Measurements from ENCODE around the gene SLC35B2. TPM values are rescaled to one million over a fixed set of nuclear protein-coding genes. Genes with fewer than 3 reads are reported as not detected.

Gene SLC35B2
- total RNA-seq, 2 experiments from 2014 or later, result 13.9 to 16.5 TPM

DNA sequence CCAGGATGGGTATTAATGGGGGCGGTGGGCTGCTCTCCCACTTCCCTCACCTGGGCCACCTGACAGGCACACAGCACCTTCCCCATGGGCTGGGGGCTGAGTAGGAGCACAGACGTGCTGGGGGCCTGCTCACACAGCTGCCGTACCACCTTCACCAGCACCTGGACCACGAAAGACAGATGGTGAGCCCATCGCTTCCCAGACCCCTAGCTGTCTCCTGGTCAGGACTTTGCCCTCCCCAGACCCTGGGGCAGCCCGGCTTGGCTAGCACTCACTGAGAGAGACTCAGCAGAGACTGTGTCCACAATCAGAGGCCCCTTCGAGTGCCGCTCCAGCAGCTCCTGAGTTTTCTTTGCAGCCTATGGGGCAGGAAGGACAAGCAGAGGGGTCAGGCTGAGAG lies 43.8 kb upstream of the SLC35B2 start:
- ChIA-PET CTCF (ENCODE audit: unreplicated experiment) (no interaction called here), POLR2A (no interaction called here)
- Histone ChIP-seq H3K36me3 (ENCODE audit: insufficient read depth, low read length) (peaks cover 60% of the 10 kb centered on the region), H3K79me2 (ENCODE audit: insufficient read depth, low read depth, low read length) (no peaks in the 10 kb centered on the region), H4K20me1 (ENCODE audit: insufficient read depth, low read length) (no peaks in the 10 kb centered on the region), H3K9me3 (ENCODE audit: low read length) (no peaks in the 10 kb centered on the region), H3K4me1 (ENCODE audit: insufficient read depth, low read length, poor library complexity, severe bottlenecking) (no peaks in the 10 kb centered on the region), H3K27ac (ENCODE audit: low read depth, low read length, poor library complexity, severe bottlenecking) (no peak overlapping the region), H3K4me2 (ENCODE audit: low read length) (no peak overlapping the region), H3K4me3 (ENCODE audit: low read depth, low read length, poor library complexity, severe bottlenecking) (no peak overlapping the region), H3K9me2 (ENCODE audit: insufficient read depth, low read length) (no peaks in the 10 kb centered on the region), H2AFZ (ENCODE audit: low read length) (no peak overlapping the region)
- DNase-seq (ENCODE audit: low spot score), result no peak
- TF ChIP-seq, protein P1, sequence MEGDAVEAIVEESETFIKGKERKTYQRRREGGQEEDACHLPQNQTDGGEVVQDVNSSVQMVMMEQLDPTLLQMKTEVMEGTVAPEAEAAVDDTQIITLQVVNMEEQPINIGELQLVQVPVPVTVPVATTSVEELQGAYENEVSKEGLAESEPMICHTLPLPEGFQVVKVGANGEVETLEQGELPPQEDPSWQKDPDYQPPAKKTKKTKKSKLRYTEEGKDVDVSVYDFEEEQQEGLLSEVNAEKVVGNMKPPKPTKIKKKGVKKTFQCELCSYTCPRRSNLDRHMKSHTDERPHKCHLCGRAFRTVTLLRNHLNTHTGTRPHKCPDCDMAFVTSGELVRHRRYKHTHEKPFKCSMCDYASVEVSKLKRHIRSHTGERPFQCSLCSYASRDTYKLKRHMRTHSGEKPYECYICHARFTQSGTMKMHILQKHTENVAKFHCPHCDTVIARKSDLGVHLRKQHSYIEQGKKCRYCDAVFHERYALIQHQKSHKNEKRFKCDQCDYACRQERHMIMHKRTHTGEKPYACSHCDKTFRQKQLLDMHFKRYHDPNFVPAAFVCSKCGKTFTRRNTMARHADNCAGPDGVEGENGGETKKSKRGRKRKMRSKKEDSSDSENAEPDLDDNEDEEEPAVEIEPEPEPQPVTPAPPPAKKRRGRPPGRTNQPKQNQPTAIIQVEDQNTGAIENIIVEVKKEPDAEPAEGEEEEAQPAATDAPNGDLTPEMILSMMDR (conservative IDR thresholded peaks at IDR 0.05; ENCODE audit: low read length), result no peak
- no peak for TF ChIP-seq EZH2phosphoT487 (IDR thresholded peaks at IDR 0.05; ENCODE audit: borderline replicate concordance, low read depth, low read length)
- intact Hi-C loops (cut with micrococcal nuclease; ENCODE audit: unreplicated experiment), result no loop called here
- BruUV-seq (replicated peaks), result no TSS peak

DNA sequence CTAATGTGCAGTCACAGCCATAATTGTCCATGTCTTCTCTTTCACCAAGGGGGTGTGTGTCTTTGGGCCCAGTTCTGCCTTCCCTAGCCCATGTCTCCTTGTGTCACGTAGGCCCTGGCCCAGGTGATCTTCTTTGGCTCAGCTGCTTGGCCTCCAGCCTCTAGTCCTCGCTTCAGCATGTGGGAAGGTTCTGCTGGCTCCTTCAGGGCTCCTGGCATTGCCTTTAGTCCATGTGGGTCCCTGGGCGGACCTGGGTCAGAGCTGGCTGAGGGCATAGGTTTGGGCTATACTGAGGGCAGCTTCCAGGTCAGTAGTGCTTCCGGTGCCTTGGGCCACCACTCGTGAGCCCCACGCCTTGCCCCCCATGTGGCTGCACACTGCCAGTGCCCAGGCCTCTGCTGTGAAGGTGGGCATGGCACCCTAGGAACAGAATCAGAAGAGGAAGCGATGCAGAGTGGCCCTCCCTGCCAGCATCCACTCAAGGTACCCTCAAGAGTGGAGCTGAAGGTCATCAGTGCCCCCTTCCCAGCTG lies 43.0 kb upstream of the SLC35B2 start:
- H3K27ac ChIP-seq (ENCODE audit: low read depth, low read length, poor library complexity, severe bottlenecking), result no peak overlapping the region
- H3K9me3 ChIP-seq (ENCODE audit: low read length), result no peaks in the 10 kb centered on the region
- CTCF ChIA-PET (ENCODE audit: unreplicated experiment), result no interaction called here
- no peak for DNase-seq (ENCODE audit: low spot score)
- intact Hi-C loops (cut with micrococcal nuclease; ENCODE audit: unreplicated experiment), result no loop called here
- no peak for TF ChIP-seq EZH2phosphoT487 (IDR thresholded peaks at IDR 0.05; ENCODE audit: borderline replicate concordance, low read depth, low read length)
- TF ChIP-seq, protein P1 (conservative IDR thresholded peaks at IDR 0.05; ENCODE audit: low read length), result no peak
- POLR2A ChIA-PET, result no interaction called here
- H2AFZ ChIP-seq (ENCODE audit: low read length), result no peak overlapping the region
- H3K4me1 ChIP-seq (ENCODE audit: insufficient read depth, low read length, poor library complexity, severe bottlenecking), result no peaks in the 10 kb centered on the region
- no peaks in the 10 kb centered on the region for H3K79me2 ChIP-seq (ENCODE audit: insufficient read depth, low read depth, low read length)
- H3K9me2 ChIP-seq (ENCODE audit: insufficient read depth, low read length), result no peaks in the 10 kb centered on the region
- no TSS peak for BruUV-seq (replicated peaks)
- H4K20me1 ChIP-seq (ENCODE audit: insufficient read depth, low read length), result no peaks in the 10 kb centered on the region
- no peak overlapping the region for H3K4me3 ChIP-seq (ENCODE audit: low read depth, low read length, poor library complexity, severe bottlenecking)
- H3K4me2 ChIP-seq (ENCODE audit: low read length), result no peak overlapping the region
- H3K36me3 ChIP-seq (ENCODE audit: insufficient read depth, low read length), result peaks cover 53% of the 10 kb centered on the region

DNA sequence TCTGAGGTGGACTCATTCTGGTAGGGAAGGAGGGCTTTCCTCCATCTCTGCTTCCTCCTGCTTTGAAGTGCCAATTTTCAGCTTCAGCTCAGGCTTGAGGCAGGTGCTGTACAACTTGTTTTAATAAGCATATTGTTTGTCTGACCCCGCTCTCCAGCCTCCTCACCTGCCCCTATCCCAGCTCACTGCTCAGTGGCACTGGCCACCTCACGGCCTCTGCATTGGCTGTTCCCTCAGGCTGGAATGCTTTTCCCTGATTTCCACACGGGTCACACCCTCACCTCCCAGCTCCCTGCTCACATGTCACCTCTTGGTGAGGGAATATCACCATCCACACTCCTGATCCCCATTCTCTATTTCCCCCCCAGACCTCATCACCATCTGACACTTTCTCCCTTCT lies 41.5 kb upstream of the SLC35B2 start:
- Histone ChIP-seq H3K4me2 (ENCODE audit: low read length) (no peak overlapping the region), H3K4me3 (ENCODE audit: low read depth, low read length, poor library complexity, severe bottlenecking) (no peak overlapping the region), H3K36me3 (ENCODE audit: insufficient read depth, low read length) (peaks cover 38% of the 10 kb centered on the region), H3K9me3 (ENCODE audit: low read length) (no peaks in the 10 kb centered on the region), H3K4me1 (ENCODE audit: insufficient read depth, low read length, poor library complexity, severe bottlenecking) (no peaks in the 10 kb centered on the region), H4K20me1 (ENCODE audit: insufficient read depth, low read length) (no peaks in the 10 kb centered on the region), H3K79me2 (ENCODE audit: insufficient read depth, low read depth, low read length) (no peaks in the 10 kb centered on the region), H3K27ac (ENCODE audit: low read depth, low read length, poor library complexity, severe bottlenecking) (no peak overlapping the region), H2AFZ (ENCODE audit: low read length) (no peak overlapping the region), H3K9me2 (ENCODE audit: insufficient read depth, low read length) (no peaks in the 10 kb centered on the region)
- ChIA-PET CTCF (ENCODE audit: unreplicated experiment) (no interaction called here), POLR2A (no interaction called here)
- TF ChIP-seq, protein P1 (conservative IDR thresholded peaks at IDR 0.05; ENCODE audit: low read length), result no peak
- no peak for TF ChIP-seq EZH2phosphoT487 (IDR thresholded peaks at IDR 0.05; ENCODE audit: borderline replicate concordance, low read depth, low read length)
- no peak for DNase-seq (ENCODE audit: low spot score)
- intact Hi-C loops (cut with micrococcal nuclease; ENCODE audit: unreplicated experiment), result no loop called here
- TSS peak; percentile 77 for BruUV-seq (replicated peaks)

Data from OCI-LY7 (cell line).